OCI-LY7 (cell line): ENCODE data around the gene PUDP. TPM values are rescaled to one million over a fixed set of nuclear protein-coding genes. Genes with fewer than 3 reads are reported as not detected.

Source experiments
- BruUV-seq: library from RNA; stranded (reverse); fragments of 400-500 nt; replicated peaks from 2 replicates; lab custom pipeline; 2021; lab: Mats Ljungman, UMichigan
- CTCF ChIA-PET: fragments of 300-600 bp; sonication (Branson Sonifier 250); formaldehyde crosslinking; loops from one replicate; lab custom pipeline; 2022; ENCODE audit warnings: antibody characterized with exemption; ENCODE audit not compliant: unreplicated experiment; lab: Charles Lee
- POLR2A ChIA-PET: fragments of 300-600 bp; sonication (Branson Sonifier 250); formaldehyde crosslinking; loops from one replicate; lab custom pipeline; 2022; ENCODE audit warnings: antibody characterized with exemption; lab: Charles Lee
- DNase-seq: peaks from one replicate; pipeline ENCODE4 v3.0.0-alpha.2; 2015; ENCODE audit warnings: low spot score
- H2AFZ ChIP-seq: fragments of 200-600 bp; sonication (generic), shearing (Covaris generic); 2 replicates; pipeline ENCODE4 v1.6.1; 2014; ENCODE audit warnings: mild to moderate bottlenecking, antibody characterized with exemption, low read length, moderate library complexity
- H3K27ac ChIP-seq: fragments of 200-600 bp; sonication (generic); 2 replicates; pipeline ENCODE4 v1.5.1; 2014; ENCODE audit warnings: mixed run types, low read depth, mild to moderate bottlenecking, moderate library complexity, low read length, inconsistent platforms; ENCODE audit not compliant: poor library complexity, severe bottlenecking
- H3K36me3 ChIP-seq: fragments of 200-600 bp; sonication (generic); 2 replicates; pipeline ENCODE4 v1.6.1; 2014; ENCODE audit warnings: mild to moderate bottlenecking, antibody characterized with exemption, low read length, moderate library complexity, mixed read lengths; ENCODE audit not compliant: insufficient read depth
- H3K4me1 ChIP-seq: fragments of 200-600 bp; sonication (generic); 2 replicates; pipeline ENCODE4 v1.5.1; 2014; ENCODE audit warnings: mild to moderate bottlenecking, low read length; ENCODE audit not compliant: insufficient read depth, poor library complexity, severe bottlenecking
- H3K4me2 ChIP-seq: fragments of 200-600 bp; sonication (generic); 2 replicates; pipeline ENCODE4 v1.6.1; 2014; ENCODE audit warnings: mild to moderate bottlenecking, low read length
- H3K4me3 ChIP-seq: fragments of 200-600 bp; sonication (generic); 2 replicates; pipeline ENCODE4 v1.5.1; 2014; ENCODE audit warnings: mild to moderate bottlenecking, low read depth, low read length; ENCODE audit not compliant: poor library complexity, severe bottlenecking
- H3K79me2 ChIP-seq: fragments of 200-600 bp; sonication (generic); 2 replicates; pipeline ENCODE4 v1.6.1; 2016; ENCODE audit warnings: low read depth, mild to moderate bottlenecking, low read length, moderate library complexity, mixed read lengths; ENCODE audit not compliant: insufficient read depth
- H3K9me2 ChIP-seq: fragments of 200-600 bp; sonication (generic); 2 replicates; pipeline ENCODE4 v1.6.1; 2016; ENCODE audit warnings: mild to moderate bottlenecking, low read length, mixed read lengths; ENCODE audit not compliant: insufficient read depth
- H3K9me3 ChIP-seq: fragments of 200-600 bp; sonication (generic); 2 replicates; pipeline ENCODE4 v1.6.1; 2014; ENCODE audit warnings: mild to moderate bottlenecking, mixed run types, low read length, mixed read lengths
- H4K20me1 ChIP-seq: fragments of 200-600 bp; sonication (generic); 2 replicates; pipeline ENCODE4 v1.6.1; 2014; ENCODE audit warnings: mild to moderate bottlenecking, antibody characterized with exemption, low read length, moderate library complexity, mixed read lengths; ENCODE audit not compliant: insufficient read depth
- EZH2phosphoT487 ChIP-seq: fragments of 200-600 bp; sonication (generic); IDR thresholded peaks from 2 replicates; pipeline ENCODE4 v1.6.1; 2018; ENCODE audit warnings: low read depth, borderline replicate concordance, mild to moderate bottlenecking, mixed run types, antibody characterized with exemption, low read length, moderate library complexity, mixed read lengths
- intact Hi-C: fragments of 100-400 bp; cut with micrococcal nuclease; formaldehyde crosslinking; loops from one replicate; pipeline ENCODE4 v1.10.0; 2022; ENCODE audit not compliant: unreplicated experiment
- total RNA-seq, 2 experiments: library from RNA; depleted of rRNA in 1 of 2; stranded (reverse); fragments of >200 nt in 1 of 2; shearing (Covaris generic) in 1 of 2; gene quantifications; 2 replicates each; pipeline ENCODE4 v1.2.3, GENCODE V29; 2014 to 2022
- TF ChIP-seq, protein P1 (sequence below): fragments of 200-600 bp; sonication (generic); conservative IDR thresholded peaks from 2 replicates; pipeline ENCODE4 v1.5.1; 2014; ENCODE audit warnings: mild to moderate bottlenecking, antibody characterized with exemption, low read length, moderate library complexity, mixed read lengths

PUDP gene
- total RNA-seq, 2 experiments from 2014 or later, result 8.8 to 25.7 TPM

DNA sequence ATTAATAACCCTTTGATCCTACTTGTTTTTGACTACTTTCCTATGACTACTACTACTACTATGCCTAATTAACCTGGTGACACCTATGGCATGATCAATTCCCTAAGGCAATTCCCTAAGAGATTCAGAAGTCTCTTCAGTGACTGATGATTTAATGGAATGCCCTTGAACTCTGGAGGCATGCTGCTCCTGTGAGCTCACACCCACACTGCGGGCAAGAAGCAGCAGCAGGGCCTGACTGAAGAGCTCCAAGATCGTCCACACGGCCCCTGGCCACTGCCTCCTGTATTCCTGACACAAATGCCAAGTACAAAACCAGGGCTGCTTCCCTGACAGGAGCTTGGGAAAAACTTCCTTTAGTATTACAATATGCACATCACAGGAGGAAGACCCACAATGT is 74.6 kb downstream of the PUDP start:
- BruUV-seq, result no TSS peak
- Histone ChIP-seq H3K27ac (no peak overlapping the region), H3K9me2 (no peaks in the 10 kb centered on the region), H4K20me1 (no peaks in the 10 kb centered on the region), H3K4me1 (peaks cover 12% of the 10 kb centered on the region), H3K36me3 (peaks cover 9% of the 10 kb centered on the region), H3K4me3 (no peak overlapping the region), H3K79me2 (no peaks in the 10 kb centered on the region), H3K9me3 (no peaks in the 10 kb centered on the region), H3K4me2 (no peak overlapping the region), H2AFZ (no peak overlapping the region)
- intact Hi-C loops, result no loop called here
- no peak for DNase-seq
- TF ChIP-seq, protein P1, sequence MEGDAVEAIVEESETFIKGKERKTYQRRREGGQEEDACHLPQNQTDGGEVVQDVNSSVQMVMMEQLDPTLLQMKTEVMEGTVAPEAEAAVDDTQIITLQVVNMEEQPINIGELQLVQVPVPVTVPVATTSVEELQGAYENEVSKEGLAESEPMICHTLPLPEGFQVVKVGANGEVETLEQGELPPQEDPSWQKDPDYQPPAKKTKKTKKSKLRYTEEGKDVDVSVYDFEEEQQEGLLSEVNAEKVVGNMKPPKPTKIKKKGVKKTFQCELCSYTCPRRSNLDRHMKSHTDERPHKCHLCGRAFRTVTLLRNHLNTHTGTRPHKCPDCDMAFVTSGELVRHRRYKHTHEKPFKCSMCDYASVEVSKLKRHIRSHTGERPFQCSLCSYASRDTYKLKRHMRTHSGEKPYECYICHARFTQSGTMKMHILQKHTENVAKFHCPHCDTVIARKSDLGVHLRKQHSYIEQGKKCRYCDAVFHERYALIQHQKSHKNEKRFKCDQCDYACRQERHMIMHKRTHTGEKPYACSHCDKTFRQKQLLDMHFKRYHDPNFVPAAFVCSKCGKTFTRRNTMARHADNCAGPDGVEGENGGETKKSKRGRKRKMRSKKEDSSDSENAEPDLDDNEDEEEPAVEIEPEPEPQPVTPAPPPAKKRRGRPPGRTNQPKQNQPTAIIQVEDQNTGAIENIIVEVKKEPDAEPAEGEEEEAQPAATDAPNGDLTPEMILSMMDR, result no peak
- TF ChIP-seq EZH2phosphoT487, result no peak
- ChIA-PET POLR2A (no interaction called here), CTCF (interaction anchor here (1.1 kb wide), 1 partner anchor 14 kb away, joined by 3 read pairs; no protein-coding TSS in a partner anchor)

DNA sequence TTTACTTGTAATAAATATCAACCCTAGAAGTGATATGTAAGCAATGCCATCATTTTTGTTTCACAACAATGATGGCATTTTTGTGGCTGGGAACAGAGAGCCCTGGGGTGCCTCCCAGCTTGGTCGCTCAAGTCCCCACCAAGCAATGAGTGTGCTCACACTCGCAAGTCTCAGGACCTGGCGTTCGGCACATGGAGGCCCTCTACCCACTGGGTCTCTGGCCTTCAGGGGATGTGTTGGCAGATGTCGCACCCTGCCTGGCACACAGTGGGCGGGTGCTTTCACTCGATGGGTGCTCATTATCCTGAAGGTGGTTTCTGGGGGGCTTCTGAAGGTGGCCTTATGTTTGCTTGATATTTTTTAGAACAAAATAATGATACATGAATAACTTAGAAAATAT is 75.1 kb downstream of the PUDP start:
- no peak for TF ChIP-seq EZH2phosphoT487
- TF ChIP-seq, protein P1, result no peak
- H3K36me3 ChIP-seq, result peaks cover 14% of the 10 kb centered on the region
- POLR2A ChIA-PET, result no interaction called here
- H3K4me2 ChIP-seq, result no peak overlapping the region
- intact Hi-C loops, result no loop called here
- CTCF ChIA-PET, result no interaction called here
- peaks cover 12% of the 10 kb centered on the region for H3K4me1 ChIP-seq
- no peak overlapping the region for H3K27ac ChIP-seq
- no TSS peak for BruUV-seq
- no peak for DNase-seq
- no peaks in the 10 kb centered on the region for H3K9me3 ChIP-seq
- no peaks in the 10 kb centered on the region for H4K20me1 ChIP-seq
- H3K79me2 ChIP-seq, result no peaks in the 10 kb centered on the region
- H3K9me2 ChIP-seq, result no peaks in the 10 kb centered on the region
- H2AFZ ChIP-seq, result no peak overlapping the region
- no peak overlapping the region for H3K4me3 ChIP-seq

DNA sequence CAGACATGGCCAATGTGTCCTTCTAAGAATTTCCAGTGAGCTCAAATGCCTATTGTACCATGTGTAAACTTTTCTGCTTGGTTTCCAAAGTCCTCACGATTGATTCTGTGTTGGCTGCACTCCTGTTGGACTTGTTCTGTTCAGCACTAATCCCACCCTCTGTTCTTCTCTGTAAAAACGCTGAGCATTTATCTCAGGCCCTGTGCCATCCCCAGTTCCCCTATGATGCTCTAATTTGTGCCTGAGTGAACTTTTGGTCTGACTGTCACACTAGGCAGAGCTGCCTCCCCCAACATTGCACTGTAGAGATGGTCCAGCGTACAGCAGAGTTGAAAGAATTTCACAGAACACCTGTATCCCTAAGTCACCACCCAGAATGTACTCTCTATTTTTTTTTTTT is 76.6 kb downstream of the PUDP start:
- H3K27ac ChIP-seq, result no peak overlapping the region
- peaks cover 12% of the 10 kb centered on the region for H3K4me1 ChIP-seq
- H3K9me2 ChIP-seq, result no peaks in the 10 kb centered on the region
- TF ChIP-seq EZH2phosphoT487, result no peak
- TF ChIP-seq, protein P1, result no peak
- no TSS peak for BruUV-seq
- no peaks in the 10 kb centered on the region for H3K9me3 ChIP-seq
- intact Hi-C loops, result no loop called here
- no peak overlapping the region for H3K4me2 ChIP-seq
- H2AFZ ChIP-seq, result no peak overlapping the region
- ChIA-PET CTCF (no interaction called here), POLR2A (interaction anchor here (0.6 kb wide), 1 partner anchor 200 kb away, joined by 3 read pairs; no protein-coding TSS in a partner anchor)
- H4K20me1 ChIP-seq, result no peaks in the 10 kb centered on the region
- DNase-seq, result no peak
- no peak overlapping the region for H3K4me3 ChIP-seq
- H3K79me2 ChIP-seq, result no peaks in the 10 kb centered on the region
- H3K36me3 ChIP-seq, result peaks cover 27% of the 10 kb centered on the region
